Measurements from ENCODE around the gene MAP3K2.

- TF ChIP-seq EZH2 (IDR thresholded peaks at IDR 0.05; ENCODE audit: insufficient read depth, poor library complexity, severe bottlenecking) (no peak), EZH2phosphoT487 (IDR thresholded peaks at IDR 0.05; ENCODE audit: insufficient read depth, low read depth) (no peak)
These were observed 79.1 kb downstream of the MAP3K2 start for GRCh38 chr2:127308586-127309138.

All from GM23248 (cell line).